DOHH2 (cell line): ENCODE measurements around the gene PWP1.

ENCODE experiments used
- CTCF ChIP-seq: fragments of 200-600 bp; sonication (generic); IDR thresholded peaks from one replicate; pipeline ENCODE4 v1.5.1; 2014; ENCODE audit warnings: antibody characterized with exemption, mild to moderate bottlenecking, low read depth, low read length; ENCODE audit not compliant: poor library complexity, severe bottlenecking
- EZH2phosphoT487 ChIP-seq: fragments of 200-600 bp; sonication (generic); IDR thresholded peaks from 2 replicates; pipeline ENCODE4 v1.6.1; 2017; ENCODE audit warnings: borderline replicate concordance, mild to moderate bottlenecking, antibody characterized with exemption, low read length, moderate library complexity, mixed read lengths

- TF ChIP-seq CTCF: no peak
- TF ChIP-seq EZH2phosphoT487: no peak
These were observed 33.8 kb upstream of the PWP1 start for GRCh38 chr12:107651571-107652449.
